ENCODE results near the gene WDR18. TPM values are rescaled to one million over a fixed set of nuclear protein-coding genes. Genes with fewer than 3 reads are reported as not detected.
"Not testable (repeated sequence)": the region's sequence is repeated elsewhere in the genome, so short reads cannot be mapped to it uniquely, and the experiment has no call there.

WDR18 gene
- total RNA-seq, 1 experiment from 2014 or later = 140 TPM

- H3K36me3 ChIP-seq (replicated peaks; ENCODE audit: control insufficient read depth, insufficient read depth, low read length) = no peaks in the 10 kb centered on the region; the same call in 1 of the 2 replicates
- H3K4me3 ChIP-seq (ENCODE audit: insufficient read depth, low read depth, low read length) = no peak overlapping the region
- no peaks in the 10 kb centered on the region for H3K27me3 ChIP-seq (ENCODE audit: control insufficient read depth, insufficient read depth, low read length)
- peak; percentile 87 for DNase-seq
Measured at GRCh38 chr19:956766-957440, 27.2 kb upstream of the WDR18 start.

- DNase-seq; H3K36me3 ChIP-seq (replicated peaks; ENCODE audit: control insufficient read depth, insufficient read depth, low read length); H3K27me3 ChIP-seq (ENCODE audit: control insufficient read depth, insufficient read depth, low read length); H3K4me3 ChIP-seq (ENCODE audit: insufficient read depth, low read depth, low read length): not testable (repeated sequence)
Measured at GRCh38 chr19:957578-957977, 26.6 kb upstream of the WDR18 start.

GRCh38 chr19:958967-959855, 24.9 kb upstream of the WDR18 start:
- DNase-seq = no peak
- Histone ChIP-seq H3K27me3 (ENCODE audit: control insufficient read depth, insufficient read depth, low read length) (no peaks in the 10 kb centered on the region), H3K4me3 (ENCODE audit: insufficient read depth, low read depth, low read length) (no peak overlapping the region), H3K36me3 (replicated peaks; ENCODE audit: control insufficient read depth, insufficient read depth, low read length) (no peaks in the 10 kb centered on the region; the same call in 1 of the 2 replicates)

GRCh38 chr19:960020-960419, 24.1 kb upstream of the WDR18 start:
- DNase-seq = peak; percentile 91
- H3K4me3 ChIP-seq (ENCODE audit: insufficient read depth, low read depth, low read length) = no peak overlapping the region
- H3K27me3 ChIP-seq (ENCODE audit: control insufficient read depth, insufficient read depth, low read length) = no peaks in the 10 kb centered on the region
- H3K36me3 ChIP-seq (replicated peaks; ENCODE audit: control insufficient read depth, insufficient read depth, low read length) = peaks cover 6% of the 10 kb centered on the region

- Histone ChIP-seq H3K36me3 (replicated peaks; ENCODE audit: control insufficient read depth, insufficient read depth, low read length) (peaks cover 11% of the 10 kb centered on the region), H3K27me3 (ENCODE audit: control insufficient read depth, insufficient read depth, low read length) (no peaks in the 10 kb centered on the region), H3K4me3 (ENCODE audit: insufficient read depth, low read depth, low read length) (no peak overlapping the region)
- no peak for DNase-seq
Measured at GRCh38 chr19:960601-960938, 23.6 kb upstream of the WDR18 start.

GRCh38 chr19:961866-962620, 22.1 kb upstream of the WDR18 start:
- H3K27me3 ChIP-seq (ENCODE audit: control insufficient read depth, insufficient read depth, low read length) = no peaks in the 10 kb centered on the region
- no peak for DNase-seq
- no peak overlapping the region for H3K4me3 ChIP-seq (ENCODE audit: insufficient read depth, low read depth, low read length)
- peaks cover 16% of the 10 kb centered on the region for H3K36me3 ChIP-seq (replicated peaks; ENCODE audit: control insufficient read depth, insufficient read depth, low read length)

GRCh38 chr19:962683-963400, 21.3 kb upstream of the WDR18 start:
- no peak for DNase-seq
- H3K4me3 ChIP-seq (ENCODE audit: insufficient read depth, low read depth, low read length) = no peak overlapping the region
- no peaks in the 10 kb centered on the region for H3K27me3 ChIP-seq (ENCODE audit: control insufficient read depth, insufficient read depth, low read length)
- peaks cover 19% of the 10 kb centered on the region for H3K36me3 ChIP-seq (replicated peaks; ENCODE audit: control insufficient read depth, insufficient read depth, low read length)

GRCh38 chr19:963486-963951, 20.6 kb upstream of the WDR18 start:
- H3K4me3 ChIP-seq (ENCODE audit: insufficient read depth, low read depth, low read length) = no peak overlapping the region
- H3K27me3 ChIP-seq (ENCODE audit: control insufficient read depth, insufficient read depth, low read length) = no peaks in the 10 kb centered on the region
- peaks cover 22% of the 10 kb centered on the region for H3K36me3 ChIP-seq (replicated peaks; ENCODE audit: control insufficient read depth, insufficient read depth, low read length)
- DNase-seq = peak; percentile 87

GRCh38 chr19:964116-964520, 20.0 kb upstream of the WDR18 start:
- DNase-seq = no peak
- no peaks in the 10 kb centered on the region for H3K27me3 ChIP-seq (ENCODE audit: control insufficient read depth, insufficient read depth, low read length)

GRCh38 chr19:964761-965694, 19.1 kb upstream of the WDR18 start:
- DNase-seq = no peak
- Histone ChIP-seq H3K36me3 (replicated peaks; ENCODE audit: control insufficient read depth, insufficient read depth, low read length) (peaks cover 29% of the 10 kb centered on the region), H3K4me3 (ENCODE audit: insufficient read depth, low read depth, low read length) (no peak overlapping the region), H3K27me3 (ENCODE audit: control insufficient read depth, insufficient read depth, low read length) (no peaks in the 10 kb centered on the region)

More at GRCh38 chr19:964116-964520, 20.0 kb upstream of the WDR18 start:
- H3K36me3 ChIP-seq (replicated peaks; ENCODE audit: control insufficient read depth, insufficient read depth, low read length) = peaks cover 26% of the 10 kb centered on the region
- H3K4me3 ChIP-seq (ENCODE audit: insufficient read depth, low read depth, low read length) = no peak overlapping the region

GRCh38 chr19:966485-967088, 17.6 kb upstream of the WDR18 start:
- Histone ChIP-seq H3K36me3 (replicated peaks; ENCODE audit: control insufficient read depth, insufficient read depth, low read length) (peaks cover 34% of the 10 kb centered on the region), H3K4me3 (ENCODE audit: insufficient read depth, low read depth, low read length) (no peak overlapping the region), H3K27me3 (ENCODE audit: control insufficient read depth, insufficient read depth, low read length) (no peaks in the 10 kb centered on the region)
- no peak for DNase-seq

GRCh38 chr19:970695-971094, 13.4 kb upstream of the WDR18 start:
- no peak overlapping the region for H3K4me3 ChIP-seq (ENCODE audit: insufficient read depth, low read depth, low read length)
- DNase-seq = peak; percentile 88
- H3K36me3 ChIP-seq (replicated peaks; ENCODE audit: control insufficient read depth, insufficient read depth, low read length) = peaks cover 26% of the 10 kb centered on the region
- H3K27me3 ChIP-seq (ENCODE audit: control insufficient read depth, insufficient read depth, low read length) = no peaks in the 10 kb centered on the region

- Histone ChIP-seq H3K36me3 (replicated peaks; ENCODE audit: control insufficient read depth, insufficient read depth, low read length) (peaks cover 22% of the 10 kb centered on the region), H3K4me3 (ENCODE audit: insufficient read depth, low read depth, low read length) (no peak overlapping the region), H3K27me3 (ENCODE audit: control insufficient read depth, insufficient read depth, low read length) (no peaks in the 10 kb centered on the region)
- DNase-seq = no peak
Measured at GRCh38 chr19:971795-972194, 12.3 kb upstream of the WDR18 start.
